ENCODE data around the gene AMFR. TPM values are rescaled to one million over a fixed set of nuclear protein-coding genes. Genes with fewer than 3 reads are reported as not detected.

Gene AMFR
- total and polyA plus RNA-seq, 2 of the 8 experiments (the other 6 are each of a cell fraction or from before 2014, with no cell fraction given): 18.6 to 21.7 TPM

DNA sequence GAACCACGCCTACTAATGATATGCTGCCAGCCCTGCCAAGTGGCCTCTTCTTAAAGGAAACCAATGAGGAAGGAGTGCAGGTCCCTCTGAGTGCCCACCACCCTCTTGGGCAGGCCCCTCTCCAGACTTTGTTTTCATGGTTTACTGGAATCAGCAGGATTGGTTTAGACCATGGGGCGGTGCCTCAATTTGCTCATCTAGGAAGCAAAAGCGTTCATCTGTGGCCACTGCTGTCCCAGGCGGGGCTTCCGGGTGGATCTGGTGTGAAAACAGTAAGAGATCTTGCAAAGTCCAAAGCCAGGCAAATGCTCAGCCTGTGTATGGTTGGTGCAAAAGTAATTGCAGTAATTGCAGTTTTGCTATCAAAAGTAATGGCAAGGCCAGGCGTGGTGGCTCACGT is 71.3 kb downstream of the AMFR start:
- no peak overlapping the region for H3K4me3 ChIP-seq (ENCODE audit: extremely low read depth in 1 of 4, insufficient read depth in 2 of 4, low read depth in 3 of 4, low read length in 4 of 4)
- no peaks in the 10 kb centered on the region for H3K9me3 ChIP-seq (ENCODE audit: insufficient read depth in 2 of 2, low read depth in 1 of 2, low read length in 1 of 2)
- H3K36me3 ChIP-seq (ENCODE audit: control insufficient read depth in 2 of 4, insufficient read depth in 4 of 4, low read length in 3 of 4): no peaks in the 10 kb centered on the region
- no peak for DNase-seq (ENCODE audit: low read depth in 1 of 2, low spot score in 2 of 2)
- H2BK120ac ChIP-seq (replicated peaks; ENCODE audit: low read depth, low read length): no peak overlapping the region
- H2BK12ac ChIP-seq (ENCODE audit: low read depth, low read length): no peak overlapping the region
- TF ChIP-seq CREB1 (IDR thresholded peaks at IDR 0.05): no peak
- TF ChIP-seq NRF1 (IDR thresholded peaks at IDR 0.05; ENCODE audit: low read depth, low read length): no peak
- TF ChIP-seq POLR2AphosphoS5 (IDR thresholded peaks at IDR 0.05; ENCODE audit: low read depth, low read length): no peak
- no peak for TF ChIP-seq TAF1 (IDR thresholded peaks at IDR 0.05; ENCODE audit: low read depth, low read length)
- no peak for TF ChIP-seq SUZ12 (IDR thresholded peaks at IDR 0.05; ENCODE audit: low read length)
- no peak for TF ChIP-seq SP1 (IDR thresholded peaks at IDR 0.05; ENCODE audit: low read depth, low read length)
- no peak for TF ChIP-seq TBP (IDR thresholded peaks at IDR 0.05; ENCODE audit: low read depth, low read length)
- TF ChIP-seq CHD1 (IDR thresholded peaks at IDR 0.05; ENCODE audit: low read depth, low read length): no peak
- no peak for TF ChIP-seq TCF12 (IDR thresholded peaks at IDR 0.05; ENCODE audit: low read depth, low read length)
- H3K23ac ChIP-seq (ENCODE audit: insufficient read length): no peak overlapping the region
- H3K9ac ChIP-seq (replicated peaks in 1 of 4; ENCODE audit: extremely low read depth in 1 of 4, low read depth in 3 of 4, low read length in 3 of 4): no peak overlapping the region; a peak in 1 of 7 replicates
- H3K4me1 ChIP-seq (replicated peaks in 1 of 4; ENCODE audit: control insufficient read depth in 3 of 4, insufficient read depth in 4 of 4, low read length in 3 of 4): peaks cover 0 to 15% (median 11%) of the 10 kb centered on the region in 4 experiments; a peak in 6 of 7 replicates
- no peak overlapping the region for H4K91ac ChIP-seq (replicated peaks; ENCODE audit: insufficient read length, low read length)
- H3K4ac ChIP-seq (replicated peaks; ENCODE audit: insufficient read length, low read depth, low read length): no peak overlapping the region
- WGBS, 2 experiments (ENCODE audit: extremely low coverage in 1 of 2, insufficient coverage in 1 of 2, insufficient read length in 1 of 2, insufficient replicate concordance in 2 of 2, low coverage in 1 of 2, low lambda C conversion rate in 2 of 2, missing lambda C conversion rate in 1 of 2): 87% methylated on average over 7 of the region's 7 CpGs; no CpG with 5 or more reads in 1 of the 2 experiments
- peaks cover 0 to 2% of the 10 kb centered on the region in 2 experiments for H4K20me1 ChIP-seq (replicated peaks in 1 of 2; ENCODE audit: control insufficient read depth in 1 of 2, insufficient read depth in 2 of 2, low read length in 2 of 2)
- no peak overlapping the region for H2AK5ac ChIP-seq (ENCODE audit: low read depth, low read length)
- no peaks in the 10 kb centered on the region for H3K23me2 ChIP-seq (ENCODE audit: low read depth, low read length)
- no peak overlapping the region for H4K5ac ChIP-seq (ENCODE audit: insufficient read length, low read depth, low read length)
- no peak overlapping the region for H2BK5ac ChIP-seq (ENCODE audit: low read depth, low read length)
- no peaks in the 10 kb centered on the region; the same call in 1 of the 2 replicates for H3K79me1 ChIP-seq (ENCODE audit: low read depth, low read length)
- POLR2A ChIA-PET (ENCODE audit: partially characterized antibody): no interaction called here
- no peak overlapping the region for H3K27ac ChIP-seq (ENCODE audit: low read depth, low read length)
- H4K8ac ChIP-seq (ENCODE audit: extremely low read depth, insufficient read depth, low read length): 0 out of 2 replicates have a peak overlapping the region, but pooled peaks have one; percentile 14
- H3K79me2 ChIP-seq (ENCODE audit: control insufficient read depth in 1 of 2, insufficient read depth in 2 of 2, low read length in 2 of 2): no peaks in the 10 kb centered on the region
- no peak overlapping the region for H2BK20ac ChIP-seq (ENCODE audit: low read length)
- H3K27me3 ChIP-seq (replicated peaks in 1 of 4; ENCODE audit: control insufficient read depth in 3 of 4, extremely low read depth in 1 of 4, insufficient read depth in 3 of 4, low read length in 3 of 4): no peaks in the 10 kb centered on the region; a peak in 1 of 7 replicates
- no peak overlapping the region for H3K18ac ChIP-seq (ENCODE audit: extremely low read depth, low read length)
- no peak overlapping the region for H3K56ac ChIP-seq (replicated peaks; ENCODE audit: insufficient read length, low read depth, low read length)
- CTCF ChIA-PET (ENCODE audit: partially characterized antibody): interaction anchor here (2.8 kb wide), 1 partner anchor 15 kb away, joined by 14 read pairs; no protein-coding TSS in a partner anchor
- no peak overlapping the region for H2BK15ac ChIP-seq (ENCODE audit: low read length)
- H3K4me2 ChIP-seq (ENCODE audit: insufficient read depth in 1 of 2, low read depth in 2 of 2, low read length in 2 of 2): no peak overlapping the region
- no peak for FAIRE-seq
- no peak overlapping the region for H3K14ac ChIP-seq (ENCODE audit: insufficient read length)
- no peak overlapping the region for H2AFZ ChIP-seq (ENCODE audit: low read length)
